ENCODE data around the gene CEPT1. TPM values are rescaled to one million over a fixed set of nuclear protein-coding genes. Genes with fewer than 3 reads are reported as not detected.
A peak's percentile ranks its signal among the peaks of the same experiment; 100 is the strongest.

The CEPT1 gene
- polyA plus RNA-seq, 4 donors, result 10.0 to 62.1 (median 18.2) TPM

- DNase-seq (no peak), FAIRE-seq (no peak)
- WGBS, 3 donors, result 95 to 96% (median 95%) methylated on average over 5 of the region's 5 CpGs
- Histone ChIP-seq H3K4me3 (ENCODE audit: low read depth in 1 of 3, low read length in 3 of 3) (no peak overlapping the region), H3K27me3 (ENCODE audit: control insufficient read depth in 3 of 3, insufficient read depth in 3 of 3, low read length in 3 of 3) (no peaks in the 10 kb centered on the region), H3K9me3 (ENCODE audit: control insufficient read depth in 2 of 2, insufficient read depth in 1 of 2, low read depth in 1 of 2, low read length in 1 of 2) (no peaks in the 10 kb centered on the region), H3K36me3 (ENCODE audit: control insufficient read depth in 3 of 3, insufficient read depth in 2 of 3, low read depth in 1 of 3, low read length in 3 of 3) (peaks cover 0 to 53% (median 41%) of the 10 kb centered on the region in 3 donors), H3K4me1 (ENCODE audit: control insufficient read depth in 3 of 3, insufficient read depth in 2 of 3, low read depth in 1 of 3, low read length in 2 of 3) (peaks cover 10 to 61% (median 10%) of the 10 kb centered on the region in 3 donors), H3K27ac (ENCODE audit: low read depth in 1 of 3, low read length in 2 of 3) (peak overlapping the region in 2 of 3 donors; percentile 40 to 77)
Observed at GRCh38 chr1:111192074-111192473, 52.1 kb downstream of the CEPT1 start.

GRCh38 chr1:111192658-111193519 is 52.9 kb downstream of the CEPT1 start:
- peak in 1 of 2 donors; percentile 63 for DNase-seq
- H3K4me3 ChIP-seq (ENCODE audit: low read depth in 1 of 3, low read length in 3 of 3), result no peak overlapping the region
- peak overlapping the region; percentile 21 to 77 (median 65) for H3K27ac ChIP-seq (ENCODE audit: low read depth in 1 of 3, low read length in 2 of 3)
- no peak for FAIRE-seq
- WGBS, 3 donors, result 32 to 45% (median 39%) methylated on average over 10 of the region's 10 CpGs
- peaks cover 8 to 50% (median 46%) of the 10 kb centered on the region in 3 donors for H3K36me3 ChIP-seq (ENCODE audit: control insufficient read depth in 3 of 3, insufficient read depth in 2 of 3, low read depth in 1 of 3, low read length in 3 of 3)
- no peaks in the 10 kb centered on the region for H3K9me3 ChIP-seq (ENCODE audit: control insufficient read depth in 2 of 2, insufficient read depth in 1 of 2, low read depth in 1 of 2, low read length in 1 of 2)
- H3K4me1 ChIP-seq (ENCODE audit: control insufficient read depth in 3 of 3, insufficient read depth in 2 of 3, low read depth in 1 of 3, low read length in 2 of 3), result peaks cover 10 to 61% (median 10%) of the 10 kb centered on the region in 3 donors
- H3K27me3 ChIP-seq (ENCODE audit: control insufficient read depth in 3 of 3, insufficient read depth in 3 of 3, low read length in 3 of 3), result no peaks in the 10 kb centered on the region

GRCh38 chr1:111193712-111194480 is 53.9 kb downstream of the CEPT1 start:
- Histone ChIP-seq H3K36me3 (ENCODE audit: control insufficient read depth in 3 of 3, insufficient read depth in 2 of 3, low read depth in 1 of 3, low read length in 3 of 3) (peaks cover 8 to 48% (median 47%) of the 10 kb centered on the region in 3 donors), H3K9me3 (ENCODE audit: control insufficient read depth in 2 of 2, insufficient read depth in 1 of 2, low read depth in 1 of 2, low read length in 1 of 2) (no peaks in the 10 kb centered on the region), H3K27me3 (ENCODE audit: control insufficient read depth in 3 of 3, insufficient read depth in 3 of 3, low read length in 3 of 3) (no peaks in the 10 kb centered on the region), H3K27ac (ENCODE audit: low read depth in 1 of 3, low read length in 2 of 3) (peak overlapping the region in 2 of 3 donors; percentile 65 to 77), H3K4me1 (ENCODE audit: control insufficient read depth in 3 of 3, insufficient read depth in 2 of 3, low read depth in 1 of 3, low read length in 2 of 3) (peaks cover 10 to 61% (median 10%) of the 10 kb centered on the region in 3 donors), H3K4me3 (ENCODE audit: low read depth in 1 of 3, low read length in 3 of 3) (no peak overlapping the region)
- WGBS, 3 donors, result 90 to 93% (median 91%) methylated on average over 3 of the region's 3 CpGs
- no peak for FAIRE-seq
- DNase-seq, result peak in 1 of 2 donors; percentile 54

- H3K4me1 ChIP-seq (ENCODE audit: control insufficient read depth in 3 of 3, insufficient read depth in 2 of 3, low read depth in 1 of 3, low read length in 2 of 3), result peaks cover 10 to 59% (median 12%) of the 10 kb centered on the region in 3 donors
- no peak for DNase-seq
- FAIRE-seq, result no peak
- peaks cover 8 to 59% (median 49%) of the 10 kb centered on the region in 3 donors for H3K36me3 ChIP-seq (ENCODE audit: control insufficient read depth in 3 of 3, insufficient read depth in 2 of 3, low read depth in 1 of 3, low read length in 3 of 3)
- 62 to 82% (median 72%) methylated on average over 4 of the region's 4 CpGs for WGBS, 3 donors
- H3K4me3 ChIP-seq (ENCODE audit: low read depth in 1 of 3, low read length in 3 of 3), result no peak overlapping the region
- no peaks in the 10 kb centered on the region for H3K27me3 ChIP-seq (ENCODE audit: control insufficient read depth in 3 of 3, insufficient read depth in 3 of 3, low read length in 3 of 3)
- H3K27ac ChIP-seq (ENCODE audit: low read depth in 1 of 3, low read length in 2 of 3), result peak overlapping the region in 1 of 3 donors; percentile 13
- H3K9me3 ChIP-seq (ENCODE audit: control insufficient read depth in 2 of 2, insufficient read depth in 1 of 2, low read depth in 1 of 2, low read length in 1 of 2), result no peaks in the 10 kb centered on the region
Observed at GRCh38 chr1:111195002-111195684, 55.1 kb downstream of the CEPT1 start.

- H3K9me3 ChIP-seq (ENCODE audit: control insufficient read depth in 2 of 2, insufficient read depth in 1 of 2, low read depth in 1 of 2, low read length in 1 of 2), result no peaks in the 10 kb centered on the region
- H3K27ac ChIP-seq (ENCODE audit: low read depth in 1 of 3, low read length in 2 of 3), result no peak overlapping the region
- peaks cover 8 to 64% (median 49%) of the 10 kb centered on the region in 3 donors for H3K36me3 ChIP-seq (ENCODE audit: control insufficient read depth in 3 of 3, insufficient read depth in 2 of 3, low read depth in 1 of 3, low read length in 3 of 3)
- H3K27me3 ChIP-seq (ENCODE audit: control insufficient read depth in 3 of 3, insufficient read depth in 3 of 3, low read length in 3 of 3), result no peaks in the 10 kb centered on the region
- 81 to 86% (median 84%) methylated on average over 2 of the region's 2 CpGs for WGBS, 3 donors
- peaks cover 5 to 55% (median 10%) of the 10 kb centered on the region in 3 donors for H3K4me1 ChIP-seq (ENCODE audit: control insufficient read depth in 3 of 3, insufficient read depth in 2 of 3, low read depth in 1 of 3, low read length in 2 of 3)
- peak overlapping the region in 1 of 3 donors; percentile 8 for H3K4me3 ChIP-seq (ENCODE audit: low read depth in 1 of 3, low read length in 3 of 3)
- DNase-seq (no peak), FAIRE-seq (no peak)
Observed at GRCh38 chr1:111196213-111196612, 56.2 kb downstream of the CEPT1 start.

GRCh38 chr1:111197598-111198284 is 57.7 kb downstream of the CEPT1 start:
- no peak for FAIRE-seq
- H3K4me3 ChIP-seq (ENCODE audit: low read depth in 1 of 3, low read length in 3 of 3), result peak overlapping the region in 2 of 3 donors; percentile 20 to 58
- DNase-seq, result no peak
- H3K36me3 ChIP-seq (ENCODE audit: control insufficient read depth in 3 of 3, insufficient read depth in 2 of 3, low read depth in 1 of 3, low read length in 3 of 3), result peaks cover 8 to 60% (median 39%) of the 10 kb centered on the region in 3 donors
- no peaks in the 10 kb centered on the region for H3K27me3 ChIP-seq (ENCODE audit: control insufficient read depth in 3 of 3, insufficient read depth in 3 of 3, low read length in 3 of 3)
- 50 to 77% (median 67%) methylated on average over 6 of the region's 6 CpGs for WGBS, 3 donors
- H3K9me3 ChIP-seq (ENCODE audit: control insufficient read depth in 2 of 2, insufficient read depth in 1 of 2, low read depth in 1 of 2, low read length in 1 of 2), result no peaks in the 10 kb centered on the region
- H3K27ac ChIP-seq (ENCODE audit: low read depth in 1 of 3, low read length in 2 of 3), result no peak overlapping the region
- peaks cover 5 to 55% (median 13%) of the 10 kb centered on the region in 3 donors for H3K4me1 ChIP-seq (ENCODE audit: control insufficient read depth in 3 of 3, insufficient read depth in 2 of 3, low read depth in 1 of 3, low read length in 2 of 3)

- Histone ChIP-seq H3K4me3 (ENCODE audit: low read depth in 1 of 3, low read length in 3 of 3) (peak overlapping the region in 2 of 3 donors; percentile 33 to 58), H3K36me3 (ENCODE audit: control insufficient read depth in 3 of 3, insufficient read depth in 2 of 3, low read depth in 1 of 3, low read length in 3 of 3) (peaks cover 8 to 60% (median 33%) of the 10 kb centered on the region in 3 donors), H3K9me3 (ENCODE audit: control insufficient read depth in 2 of 2, insufficient read depth in 1 of 2, low read depth in 1 of 2, low read length in 1 of 2) (no peaks in the 10 kb centered on the region), H3K27me3 (ENCODE audit: control insufficient read depth in 3 of 3, insufficient read depth in 3 of 3, low read length in 3 of 3) (no peaks in the 10 kb centered on the region), H3K4me1 (ENCODE audit: control insufficient read depth in 3 of 3, insufficient read depth in 2 of 3, low read depth in 1 of 3, low read length in 2 of 3) (peaks cover 0 to 49% (median 15%) of the 10 kb centered on the region in 3 donors), H3K27ac (ENCODE audit: low read depth in 1 of 3, low read length in 2 of 3) (peak overlapping the region in 2 of 3 donors; percentile 45 to 59)
- DNase-seq (no peak), FAIRE-seq (no peak)
- WGBS, 3 donors, result 70 to 89% (median 80%) methylated on average over 5 of the region's 5 CpGs
Observed at GRCh38 chr1:111198836-111199235, 58.8 kb downstream of the CEPT1 start.
